Mesendoderm (in vitro differentiated cells): ENCODE results near the gene ZEB2.

ENCODE experiments used
- DNase-seq: peaks from one replicate; pipeline ENCODE4 v3.0.0; 2013
- H2AK5ac ChIP-seq: 2 replicates; pipeline ENCODE4 v1.6.1; 2013; ENCODE audit warnings: low read length, inconsistent platforms
- H2BK120ac ChIP-seq: 2 replicates; pipeline ENCODE4 v1.6.1; 2013; ENCODE audit warnings: low read depth, mild to moderate bottlenecking, low read length, moderate library complexity, mixed read lengths
- H2BK15ac ChIP-seq: replicated peaks from 2 replicates; pipeline ENCODE4 v1.6.1; 2013; ENCODE audit warnings: low read depth, mild to moderate bottlenecking, moderate library complexity
- H2BK5ac ChIP-seq: 2 replicates; pipeline ENCODE4 v1.6.1; 2013; ENCODE audit warnings: low read length, inconsistent platforms
- H3K18ac ChIP-seq: 2 replicates; pipeline ENCODE4 v1.6.1; 2013; ENCODE audit warnings: mild to moderate bottlenecking, low read length, mixed read lengths
- H3K23ac ChIP-seq: one replicate; pipeline ENCODE4 v1.6.1; 2013; ENCODE audit warnings: low read length
- H3K27ac ChIP-seq: 2 replicates; pipeline ENCODE4 v1.5.1; 2013; ENCODE audit warnings: low read depth, mild to moderate bottlenecking, inconsistent platforms, low read length, moderate library complexity
- H3K27me3 ChIP-seq: 2 replicates; pipeline ENCODE4 v1.6.1; 2013; ENCODE audit warnings: low read length, control low read depth, mild to moderate bottlenecking, inconsistent platforms; ENCODE audit not compliant: insufficient read depth, poor library complexity
- H3K36me3 ChIP-seq: 2 replicates; pipeline ENCODE4 v1.6.1; 2013; ENCODE audit warnings: low read length, inconsistent platforms; ENCODE audit not compliant: control insufficient read depth, insufficient read depth
- H3K4ac ChIP-seq: one replicate; pipeline ENCODE4 v1.6.1; 2013; ENCODE audit warnings: low read depth, mild to moderate bottlenecking, low read length, moderate library complexity
- H3K4me1 ChIP-seq: 2 replicates; pipeline ENCODE4 v1.6.1; 2013; ENCODE audit warnings: low read depth, low read length, inconsistent platforms; ENCODE audit not compliant: control insufficient read depth
- H3K4me2 ChIP-seq: 2 replicates; pipeline ENCODE4 v1.6.1; 2013; ENCODE audit warnings: low read length
- H3K4me3 ChIP-seq: 2 replicates; pipeline ENCODE4 v1.5.1; 2013; ENCODE audit warnings: mild to moderate bottlenecking, low read length
- H3K56ac ChIP-seq: one replicate; pipeline ENCODE4 v1.6.1; 2013; ENCODE audit warnings: low read length
- H3K79me1 ChIP-seq: 2 replicates; pipeline ENCODE4 v1.6.1; 2013; ENCODE audit warnings: low read length, inconsistent platforms
- H3K79me2 ChIP-seq: 2 replicates; pipeline ENCODE4 v1.6.1; 2013; ENCODE audit warnings: mild to moderate bottlenecking, low read length; ENCODE audit not compliant: control insufficient read depth, insufficient read depth
- H3K9ac ChIP-seq: 2 replicates; pipeline ENCODE4 v1.6.1; 2013; ENCODE audit warnings: low read length, inconsistent platforms
- H4K5ac ChIP-seq: one replicate; pipeline ENCODE4 v1.6.1; 2013; ENCODE audit warnings: low read length
- H4K8ac ChIP-seq: one replicate; pipeline ENCODE4 v1.6.1; 2013; ENCODE audit warnings: low read depth, mild to moderate bottlenecking, control low read depth, low read length, moderate library complexity
- WGBS: extraction: QIAGEN DNeasy Blood & Tissue Kit; methylation state at CpG from one replicate; pipeline ENCODE4 v1.1.7; 2013; ENCODE audit warnings: low lambda C conversion rate, missing lambda C conversion rate; ENCODE audit not compliant: insufficient coverage; ENCODE audit errors: extremely low coverage; 5-methylcytosine and 5-hydroxymethylcytosine counted together

The ZEB2 gene

GRCh38 chr2:144528108-144528507 lies 8.2 kb upstream of the ZEB2 start:
- Histone ChIP-seq H3K56ac (no peak overlapping the region), H3K4me3 (no peak overlapping the region), H3K79me1 (no peaks in the 10 kb centered on the region), H3K23ac (no peak overlapping the region), H2AK5ac (no peak overlapping the region), H3K36me3 (no peaks in the 10 kb centered on the region), H3K18ac (no peak overlapping the region), H3K4me2 (no peak overlapping the region), H3K27me3 (no peaks in the 10 kb centered on the region), H2BK5ac (no peak overlapping the region), H4K8ac (no peak overlapping the region), H3K9ac (no peak overlapping the region), H4K5ac (no peak overlapping the region), H2BK120ac (no peak overlapping the region), H3K4me1 (no peaks in the 10 kb centered on the region), H2BK15ac (no peak overlapping the region), H3K27ac (no peak overlapping the region), H3K79me2 (no peaks in the 10 kb centered on the region), H3K4ac (no peak overlapping the region)
- no CpG with 5 or more reads among the region's 2 CpGs for WGBS
- DNase-seq, result no peak

- H3K4me1 ChIP-seq, result no peaks in the 10 kb centered on the region
- H4K8ac ChIP-seq, result no peak overlapping the region
- H3K79me2 ChIP-seq, result no peaks in the 10 kb centered on the region
- H3K4ac ChIP-seq, result no peak overlapping the region
- no peak overlapping the region for H3K23ac ChIP-seq
- no peak overlapping the region for H3K18ac ChIP-seq
- no peak overlapping the region for H2AK5ac ChIP-seq
- H3K36me3 ChIP-seq, result no peaks in the 10 kb centered on the region
- H3K27me3 ChIP-seq, result no peaks in the 10 kb centered on the region
- no peak overlapping the region for H3K4me3 ChIP-seq
- H2BK15ac ChIP-seq, result no peak overlapping the region
- H2BK5ac ChIP-seq, result no peak overlapping the region
- no peak overlapping the region for H2BK120ac ChIP-seq
- no CpG with 5 or more reads among the region's 2 CpGs for WGBS
- no peak overlapping the region for H4K5ac ChIP-seq
- H3K56ac ChIP-seq, result no peak overlapping the region
- no peak for DNase-seq
- no peaks in the 10 kb centered on the region for H3K79me1 ChIP-seq
- H3K27ac ChIP-seq, result no peak overlapping the region
- no peak overlapping the region for H3K4me2 ChIP-seq
- no peak overlapping the region for H3K9ac ChIP-seq
These were observed 6.9 kb upstream of the ZEB2 start for GRCh38 chr2:144526831-144527230.

DNA sequence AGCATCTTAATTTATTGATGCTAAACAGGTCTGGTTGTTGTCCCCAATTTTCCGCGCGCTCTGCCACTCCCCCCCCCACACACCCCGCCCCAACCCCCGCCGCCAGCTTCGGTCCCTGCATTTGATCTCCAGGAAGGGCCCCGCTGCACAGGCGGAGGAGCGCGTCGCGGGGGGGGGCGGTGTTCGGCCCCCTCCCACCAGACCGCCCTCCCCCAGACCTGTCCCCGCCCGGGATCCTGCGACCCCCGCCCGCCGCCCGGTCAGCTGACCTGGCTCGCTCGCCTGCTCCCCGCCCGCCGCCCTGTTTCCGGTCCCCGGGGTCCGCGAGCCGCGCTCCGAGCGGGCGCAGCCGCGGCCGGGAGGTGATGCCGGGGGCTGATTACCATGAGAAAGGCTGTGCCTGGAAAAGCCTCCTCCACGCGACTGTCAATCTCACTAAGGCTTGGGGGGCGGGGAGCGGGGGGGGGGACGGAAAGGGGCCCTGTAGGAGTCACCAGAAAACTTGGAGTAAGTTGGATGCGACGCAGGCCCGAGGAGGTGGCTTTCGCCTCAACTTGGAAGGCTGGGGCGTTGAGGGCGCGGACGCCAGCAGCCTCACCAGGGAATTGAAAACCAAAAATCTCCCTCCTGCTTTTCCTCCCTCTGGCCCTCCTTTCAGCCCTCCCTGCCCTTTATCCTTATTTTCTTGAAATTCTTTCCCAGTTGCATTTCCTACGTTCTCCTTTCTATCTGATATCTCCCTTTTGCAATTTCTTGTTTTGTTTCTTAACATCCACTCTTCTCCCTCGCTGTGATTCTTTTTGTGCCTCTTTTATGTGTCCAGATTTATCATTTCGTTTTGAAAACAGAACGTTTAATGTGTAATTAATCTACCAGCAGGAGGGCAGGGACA lies 4.4 kb upstream of the ZEB2 start:
- Histone ChIP-seq H4K8ac (peak overlapping the region; percentile 89), H2AK5ac (no peak overlapping the region), H3K4me3 (no peak overlapping the region), H3K27ac (peak overlapping the region; percentile 76), H2BK15ac (no peak overlapping the region), H3K4me1 (peaks cover 3% of the 10 kb centered on the region), H3K27me3 (peaks cover 4% of the 10 kb centered on the region), H4K5ac (peak overlapping the region; percentile 14), H3K18ac (peak overlapping the region; percentile 95), H2BK120ac (peak overlapping the region; percentile 92), H3K23ac (no peak overlapping the region), H3K4ac (no peak overlapping the region), H3K4me2 (peak overlapping the region; percentile 50), H3K79me1 (no peaks in the 10 kb centered on the region), H3K56ac (peak overlapping the region; percentile 72), H2BK5ac (no peak overlapping the region), H3K9ac (peak overlapping the region; percentile 56), H3K79me2 (no peaks in the 10 kb centered on the region), H3K36me3 (no peaks in the 10 kb centered on the region)
- no CpG with 5 or more reads among the region's 58 CpGs for WGBS
- DNase-seq, result peak; percentile 85

GRCh38 chr2:144523596-144524117 lies 3.7 kb upstream of the ZEB2 start:
- DNase-seq, result peak; percentile 93
- WGBS, result no CpG with 5 or more reads among the region's 15 CpGs
- peak overlapping the region; percentile 95 for H3K18ac ChIP-seq

DNA sequence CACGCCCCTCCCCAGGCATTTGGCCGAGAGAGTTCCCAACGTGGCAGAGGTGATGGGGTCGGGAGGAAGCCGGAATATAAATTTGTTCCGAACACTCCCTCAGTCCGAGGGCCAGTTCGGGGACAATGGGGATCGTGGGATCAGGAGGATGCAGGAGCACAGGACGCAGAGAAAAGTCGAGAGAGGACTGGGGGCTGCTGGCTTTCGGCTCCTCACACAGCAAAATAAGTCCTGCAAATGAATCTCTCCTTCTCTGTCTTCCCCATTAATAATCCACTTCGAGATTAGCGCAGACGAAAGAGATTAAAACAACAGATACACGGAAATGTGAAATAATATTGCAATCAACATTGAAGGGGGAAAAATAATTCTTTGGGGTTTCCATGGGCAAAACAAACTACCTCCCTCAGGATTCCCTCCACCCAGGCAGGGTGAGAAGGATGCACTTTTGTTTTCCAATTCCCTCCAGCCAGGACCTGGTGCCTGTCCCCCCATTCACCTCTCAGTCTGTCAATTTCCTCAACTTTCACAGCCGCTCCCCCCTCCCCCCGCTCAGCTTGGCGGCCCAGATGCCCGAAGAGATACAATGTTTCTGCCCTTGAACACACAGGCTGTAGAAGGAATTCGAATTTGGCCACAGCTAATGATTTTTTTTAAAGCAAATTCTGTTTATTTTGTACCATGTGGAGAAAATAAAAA lies 3.1 kb upstream of the ZEB2 start:
- peaks cover 3% of the 10 kb centered on the region for H3K4me1 ChIP-seq
- H3K23ac ChIP-seq, result no peak overlapping the region
- no peak overlapping the region for H4K5ac ChIP-seq
- no peak overlapping the region for H2BK15ac ChIP-seq
- no peaks in the 10 kb centered on the region for H3K79me1 ChIP-seq
- H3K27me3 ChIP-seq, result peaks cover 14% of the 10 kb centered on the region
- peak overlapping the region; percentile 52 for H3K9ac ChIP-seq
- peak overlapping the region; percentile 82 for H3K56ac ChIP-seq
- H3K79me2 ChIP-seq, result no peaks in the 10 kb centered on the region
- H3K4me3 ChIP-seq, result peak overlapping the region; percentile 9
- peak overlapping the region; percentile 69 for H2BK5ac ChIP-seq
- no CpG with 5 or more reads among the region's 21 CpGs for WGBS
- peak overlapping the region; percentile 4 for H3K18ac ChIP-seq
- DNase-seq, result peak; percentile 84
- H4K8ac ChIP-seq, result no peak overlapping the region
- no peak overlapping the region for H3K27ac ChIP-seq
- H3K4ac ChIP-seq, result no peak overlapping the region
- no peaks in the 10 kb centered on the region for H3K36me3 ChIP-seq
- no peak overlapping the region for H2BK120ac ChIP-seq
- no peak overlapping the region for H2AK5ac ChIP-seq
- peak overlapping the region; percentile 81 for H3K4me2 ChIP-seq

More at GRCh38 chr2:144523596-144524117, 3.7 kb upstream of the ZEB2 start:
- Histone ChIP-seq H2BK15ac (no peak overlapping the region), H2AK5ac (no peak overlapping the region), H3K4me2 (peak overlapping the region; percentile 50), H4K5ac (no peak overlapping the region), H3K4me3 (no peak overlapping the region), H3K56ac (peak overlapping the region; percentile 53), H3K36me3 (no peaks in the 10 kb centered on the region), H2BK120ac (peak overlapping the region; percentile 92), H2BK5ac (no peak overlapping the region), H4K8ac (no peak overlapping the region), H3K79me1 (no peaks in the 10 kb centered on the region), H3K4ac (no peak overlapping the region), H3K4me1 (peaks cover 3% of the 10 kb centered on the region), H3K27me3 (peaks cover 11% of the 10 kb centered on the region), H3K79me2 (no peaks in the 10 kb centered on the region), H3K9ac (no peak overlapping the region), H3K27ac (peak overlapping the region; percentile 58), H3K23ac (no peak overlapping the region)
